Lower leg skin (tissue), 4 donors: ENCODE results near the gene EFCAB12. TPM values are rescaled to one million over a fixed set of nuclear protein-coding genes. Genes with fewer than 3 reads are reported as not detected.
A peak's percentile ranks its signal among the peaks of the same experiment; 100 is the strongest.

Source experiments
- DNase-seq, 2 donors: peaks; one replicate each; pipeline ENCODE4 v3.0.0-alpha.2; 2019; ENCODE audit warnings: low spot score in 2 of 2
- H3K4me3 ChIP-seq: fragments of 200-600 bp; sonication (generic); 2 replicates; pipeline ENCODE4 v1.5.1; 2017; ENCODE audit warnings: mild to moderate bottlenecking, low read depth; ENCODE audit not compliant: poor library complexity, severe bottlenecking
- POLR2A ChIP-seq, 2 donors: fragments of 450-650 bp; IDR thresholded peaks; one replicate each; pipeline ENCODE4 v1.6.1; 2016 to 2017; ENCODE audit warnings: antibody characterized with exemption in 2 of 2, mild to moderate bottlenecking in 1 of 2, moderate library complexity in 1 of 2
- WGBS, 2 donors: methylation state at CpG; one replicate each; pipeline ENCODE4 v1.1.5; 2018; 5-methylcytosine and 5-hydroxymethylcytosine counted together
- intact Hi-C: fragments of 100-400 bp; cut with DNase I; formaldehyde crosslinking; loops from one replicate; pipeline ENCODE4 v1.15.0; 2023; ENCODE audit warnings: low total_unique reads
- total RNA-seq, 4 donors: library from RNA; depleted of rRNA; stranded (reverse); fragments of >200 nt; gene quantifications; one replicate each; pipeline ENCODE4 v1.1.0, GENCODE V29; 2016
- TF ChIP-seq, protein P1 (sequence below), 3 donors: fragments of 450-650 bp; IDR thresholded peaks; one replicate each; pipeline ENCODE4 v1.5.1; 2016; ENCODE audit warnings: antibody characterized with exemption in 3 of 3, mild to moderate bottlenecking in 3 of 3, moderate library complexity in 2 of 3

The EFCAB12 gene
- total RNA-seq, 4 donors from 2014 or later: not detected

DNA sequence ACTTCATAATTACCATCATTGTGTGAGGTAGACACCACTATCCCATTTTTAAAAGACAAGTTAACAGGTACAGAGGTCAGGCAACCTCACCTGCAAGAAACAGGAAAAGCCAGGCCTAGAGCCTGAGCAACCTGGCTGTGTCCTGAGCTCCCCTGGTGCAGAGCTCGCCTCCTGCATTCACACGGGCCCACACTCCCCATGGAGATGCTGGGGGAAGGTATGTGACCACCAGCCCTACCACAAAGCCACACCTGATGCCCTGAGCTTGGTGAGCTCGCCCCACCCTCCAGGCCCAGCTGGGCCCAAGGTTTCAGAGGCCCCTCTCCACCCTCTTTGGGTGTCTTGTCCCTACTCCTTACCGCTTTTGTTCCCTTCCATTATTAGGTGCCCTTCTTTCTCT is 1.2 kb upstream of the EFCAB12 start:
- intact Hi-C loops: no loop called here
- H3K4me3 ChIP-seq: no peak overlapping the region
- no peak for DNase-seq
- TF ChIP-seq POLR2A (IDR thresholded peaks at IDR 0.05): no peak
- TF ChIP-seq, protein P1, sequence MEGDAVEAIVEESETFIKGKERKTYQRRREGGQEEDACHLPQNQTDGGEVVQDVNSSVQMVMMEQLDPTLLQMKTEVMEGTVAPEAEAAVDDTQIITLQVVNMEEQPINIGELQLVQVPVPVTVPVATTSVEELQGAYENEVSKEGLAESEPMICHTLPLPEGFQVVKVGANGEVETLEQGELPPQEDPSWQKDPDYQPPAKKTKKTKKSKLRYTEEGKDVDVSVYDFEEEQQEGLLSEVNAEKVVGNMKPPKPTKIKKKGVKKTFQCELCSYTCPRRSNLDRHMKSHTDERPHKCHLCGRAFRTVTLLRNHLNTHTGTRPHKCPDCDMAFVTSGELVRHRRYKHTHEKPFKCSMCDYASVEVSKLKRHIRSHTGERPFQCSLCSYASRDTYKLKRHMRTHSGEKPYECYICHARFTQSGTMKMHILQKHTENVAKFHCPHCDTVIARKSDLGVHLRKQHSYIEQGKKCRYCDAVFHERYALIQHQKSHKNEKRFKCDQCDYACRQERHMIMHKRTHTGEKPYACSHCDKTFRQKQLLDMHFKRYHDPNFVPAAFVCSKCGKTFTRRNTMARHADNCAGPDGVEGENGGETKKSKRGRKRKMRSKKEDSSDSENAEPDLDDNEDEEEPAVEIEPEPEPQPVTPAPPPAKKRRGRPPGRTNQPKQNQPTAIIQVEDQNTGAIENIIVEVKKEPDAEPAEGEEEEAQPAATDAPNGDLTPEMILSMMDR (IDR thresholded peaks at IDR 0.05): no peak
- 88 to 95% methylated on average over 4 of the region's 4 CpGs for WGBS, 2 donors

DNA sequence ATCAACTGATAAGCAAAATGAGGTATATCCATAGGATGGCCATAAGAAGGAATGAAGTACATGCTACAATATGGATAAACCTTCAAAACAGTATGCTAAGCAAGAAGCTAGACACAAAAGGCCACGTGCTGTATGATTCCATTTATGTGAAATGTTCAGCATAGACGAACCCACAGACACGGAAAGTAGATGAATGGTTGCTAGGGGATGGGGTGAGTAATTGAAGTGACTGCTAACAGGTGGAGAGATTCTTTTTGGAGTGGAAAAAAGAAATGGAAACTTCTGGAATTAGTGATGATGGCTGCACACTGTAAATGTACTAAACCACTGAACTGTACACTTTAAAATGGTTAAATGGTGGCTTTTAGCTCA is 630 bp upstream of the EFCAB12 start:
- intact Hi-C loops: no loop called here
- TF ChIP-seq, protein P1 (IDR thresholded peaks at IDR 0.05): no peak
- no peak for TF ChIP-seq POLR2A (IDR thresholded peaks at IDR 0.05)
- DNase-seq: no peak

DNA sequence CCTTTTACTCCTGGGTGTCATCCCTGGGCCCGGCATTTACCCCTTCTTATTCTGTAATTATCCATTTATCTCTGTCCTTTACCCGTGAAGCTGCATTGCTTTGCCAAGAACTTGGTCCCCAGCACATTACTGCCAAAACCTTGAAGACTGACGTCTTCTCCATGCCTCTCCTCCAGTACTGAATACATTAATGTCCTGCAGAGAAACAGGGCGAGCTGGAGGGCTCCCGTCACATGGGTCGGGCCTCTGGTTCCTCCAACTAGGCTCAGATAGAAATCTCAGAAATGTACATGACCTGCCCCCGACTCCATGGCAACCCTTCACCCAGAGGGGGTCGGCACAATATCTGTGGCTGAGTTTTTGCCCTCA is 445 bp downstream of the EFCAB12 start:
- TF ChIP-seq POLR2A (IDR thresholded peaks at IDR 0.05): no peak
- TF ChIP-seq, protein P1 (IDR thresholded peaks at IDR 0.05): no peak
- 10 to 19% methylated on average over 8 of the region's 8 CpGs for WGBS, 2 donors
- H3K4me3 ChIP-seq: no peak overlapping the region
- intact Hi-C loops: no loop called here
- DNase-seq: peak in 1 of 2 donors; percentile 77

More for the DNA sequence above, 630 bp upstream of the EFCAB12 start:
- WGBS, 2 donors: 54 to 60% methylated on average over 3 of the region's 3 CpGs
- no peak overlapping the region for H3K4me3 ChIP-seq

DNA sequence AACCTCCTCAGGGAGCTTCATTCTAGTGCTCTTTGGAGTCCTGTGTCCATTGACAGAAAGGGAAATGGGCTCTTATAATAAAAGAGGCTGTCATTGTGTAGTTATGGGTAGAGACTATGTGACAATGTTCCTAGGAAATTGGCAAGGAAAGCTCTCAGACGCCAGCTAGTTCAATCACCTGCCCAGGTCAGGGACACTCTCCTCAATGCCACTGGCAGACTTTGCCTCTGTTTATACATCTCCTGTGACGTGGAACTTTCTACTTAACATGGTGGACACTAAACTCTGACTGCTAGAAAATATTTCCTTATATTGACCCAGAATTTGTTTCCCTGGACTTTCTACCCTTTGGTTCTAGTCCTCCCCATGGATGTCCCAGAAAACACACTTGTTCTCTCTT is 2.8 kb downstream of the EFCAB12 start:
- TF ChIP-seq POLR2A (IDR thresholded peaks at IDR 0.05): no peak
- TF ChIP-seq, protein P1 (IDR thresholded peaks at IDR 0.05): no peak
- H3K4me3 ChIP-seq: no peak overlapping the region
- no peak for DNase-seq
- 75 to 81% methylated on average over 2 of the region's 2 CpGs for WGBS, 2 donors
- intact Hi-C loops: no loop called here

DNA sequence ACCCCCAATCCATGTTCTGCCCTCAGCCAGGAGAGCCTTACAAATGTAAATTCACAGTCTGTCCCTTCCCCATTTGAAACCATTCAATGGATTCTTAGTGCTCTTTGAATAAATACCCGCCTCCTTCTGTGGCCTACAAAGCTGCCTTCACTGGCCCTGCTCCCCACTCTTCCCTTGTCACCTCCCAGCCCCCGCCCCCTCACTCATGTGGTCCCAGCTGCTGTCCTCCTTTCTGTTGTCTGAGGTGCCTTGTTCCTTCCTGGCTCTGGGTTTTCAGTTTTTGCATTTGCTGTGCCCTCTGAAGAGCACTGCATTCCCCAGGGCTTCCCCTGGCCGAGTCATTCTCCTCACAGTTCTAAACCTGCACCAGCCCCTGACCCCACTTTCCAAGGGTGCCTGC is 3.2 kb downstream of the EFCAB12 start:
- intact Hi-C loops: no loop called here
- no peak for DNase-seq
- 78 to 86% methylated on average over 3 of the region's 3 CpGs for WGBS, 2 donors
- H3K4me3 ChIP-seq: no peak overlapping the region
- TF ChIP-seq POLR2A (IDR thresholded peaks at IDR 0.05): no peak
- TF ChIP-seq, protein P1 (IDR thresholded peaks at IDR 0.05): no peak

DNA sequence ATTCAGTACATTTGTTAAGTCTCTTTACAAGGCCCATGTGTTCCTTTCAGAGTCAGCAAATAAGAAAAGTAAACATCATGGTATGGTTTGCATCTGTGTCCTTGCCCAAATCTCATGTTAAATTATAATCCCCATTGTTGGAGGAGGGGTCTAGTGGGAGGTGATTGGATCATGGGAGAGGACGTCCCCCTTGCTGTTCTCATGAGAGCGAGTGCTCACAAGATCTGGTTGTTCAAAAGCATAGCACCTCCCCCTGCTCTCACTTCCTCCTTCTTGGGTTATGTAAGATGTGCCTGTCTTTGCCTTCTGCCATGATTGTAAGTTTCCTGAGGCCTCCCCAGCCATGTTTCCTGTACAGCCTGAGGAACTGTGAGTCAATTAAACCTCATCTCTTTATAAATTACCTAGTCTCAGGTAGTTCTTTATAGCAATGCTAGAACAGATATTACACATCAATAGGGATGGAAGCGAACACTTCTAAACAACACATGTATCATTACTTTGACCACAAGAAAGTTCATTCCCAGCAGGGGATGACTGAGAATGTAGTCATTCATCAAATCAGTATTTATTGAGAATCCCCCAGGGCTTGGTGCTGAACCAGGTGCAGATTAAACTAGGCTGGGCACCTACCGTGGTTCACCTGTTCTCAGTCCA is 4.1 kb downstream of the EFCAB12 start:
- 67 to 80% methylated on average over 4 of the region's 4 CpGs for WGBS, 2 donors
- intact Hi-C loops: no loop called here
- DNase-seq: no peak
- H3K4me3 ChIP-seq: no peak overlapping the region
- TF ChIP-seq, protein P1 (IDR thresholded peaks at IDR 0.05): no peak
- TF ChIP-seq POLR2A (IDR thresholded peaks at IDR 0.05): no peak
